ENCODE measurements around the gene ARHGEF19.
"Not testable (repeated sequence)": the region's sequence is repeated elsewhere in the genome, so short reads cannot be mapped to it uniquely, and the experiment has no call there.

Gene ARHGEF19

GRCh38 chr1:16218674-16219071 is 6.2 kb upstream of the ARHGEF19 start:
- DNase-seq: no peak

GRCh38 chr1:16218014-16218673 is 5.7 kb upstream of the ARHGEF19 start:
- no peak for DNase-seq

GRCh38 chr1:16217061-16217785 is 4.8 kb upstream of the ARHGEF19 start:
- DNase-seq: peak; percentile 96

- peak; percentile 95 for DNase-seq
These were observed 3.7 kb upstream of the ARHGEF19 start for GRCh38 chr1:16215882-16216753.

GRCh38 chr1:16215240-16215639 is 2.8 kb upstream of the ARHGEF19 start:
- DNase-seq: not testable (repeated sequence)

- not testable (repeated sequence) for DNase-seq
These were observed 1.1 kb upstream of the ARHGEF19 start for GRCh38 chr1:16213544-16213943.

GRCh38 chr1:16213013-16213412 is 561 bp upstream of the ARHGEF19 start:
- DNase-seq: no peak

GRCh38 chr1:16211824-16212223 is 628 bp downstream of the ARHGEF19 start:
- no peak for DNase-seq

GRCh38 chr1:16210581-16210980 is 1.9 kb downstream of the ARHGEF19 start:
- no peak for DNase-seq

GRCh38 chr1:16209847-16210407 is 2.5 kb downstream of the ARHGEF19 start:
- no peak for DNase-seq

- no peak for DNase-seq
These were observed 3.2 kb downstream of the ARHGEF19 start for GRCh38 chr1:16209132-16209846.

GRCh38 chr1:16208270-16208987 is 4.0 kb downstream of the ARHGEF19 start:
- DNase-seq: peak; percentile 77

- DNase-seq: no peak
These were observed 4.9 kb downstream of the ARHGEF19 start for GRCh38 chr1:16207318-16208269.

GRCh38 chr1:16206547-16207317 is 5.7 kb downstream of the ARHGEF19 start:
- DNase-seq: peak; percentile 98

- no peak for DNase-seq
These were observed 6.4 kb downstream of the ARHGEF19 start for GRCh38 chr1:16205891-16206546.

GRCh38 chr1:16205334-16205671 is 7.1 kb downstream of the ARHGEF19 start:
- no peak for DNase-seq

GRCh38 chr1:16204634-16205333 is 7.7 kb downstream of the ARHGEF19 start:
- DNase-seq: peak; percentile 44

GRCh38 chr1:16204216-16204615 is 8.2 kb downstream of the ARHGEF19 start:
- no peak for DNase-seq

- no peak for DNase-seq
These were observed 8.9 kb downstream of the ARHGEF19 start for GRCh38 chr1:16203550-16203949.
